Vagina (tissue), 2 donors: ENCODE data around the gene RFX2.

Experiments used
- CTCF ChIP-seq, 3 experiments: fragments of 450-650 bp in 2 of 3; fragments of 200-600 bp in 1 of 3; sonication (generic) in 1 of 3; IDR thresholded peaks; one replicate each; pipeline ENCODE4 v1.5.1; 2017 to 2019; ENCODE audit warnings: antibody characterized with exemption in 3 of 3, mild to moderate bottlenecking in 2 of 3, moderate library complexity in 2 of 3
- POLR2A ChIP-seq, 2 donors: fragments of 450-650 bp; IDR thresholded peaks; one replicate each; pipeline ENCODE4 v1.6.1; 2017; ENCODE audit warnings: antibody characterized with exemption in 2 of 2, mild to moderate bottlenecking in 2 of 2, moderate library complexity in 2 of 2
- POLR2AphosphoS5 ChIP-seq, 2 donors: sonication (generic); formaldehyde crosslinking; IDR thresholded peaks; one replicate each; pipeline ENCODE4 v1.9.0; 2017; ENCODE audit warnings: antibody characterized with exemption in 2 of 2, mild to moderate bottlenecking in 2 of 2, low read depth in 1 of 2; ENCODE audit not compliant: insufficient read depth in 1 of 2

GRCh38 chr19:5976768-5977167 is 133.5 kb downstream of the RFX2 start:
- TF ChIP-seq POLR2A (IDR thresholded peaks at IDR 0.05) (no peak), CTCF (IDR thresholded peaks at IDR 0.05) (no peak), POLR2AphosphoS5 (IDR thresholded peaks at IDR 0.05; ENCODE audit: insufficient read depth in 1 of 2, low read depth in 1 of 2) (no peak)
